GM21367 (cell line): Measurements from ENCODE around the gene PDHA1.

Experiments
- ATAC-seq: cut with Tn5 transposase; IDR thresholded peaks from one replicate; pipeline ENCODE4 v1.9.1; 2021; ENCODE audit not compliant: unreplicated experiment

PDHA1 gene

GRCh38 chrX:19373351-19373891 is 29.7 kb downstream of the PDHA1 start:
- ATAC-seq: no peak

DNA sequence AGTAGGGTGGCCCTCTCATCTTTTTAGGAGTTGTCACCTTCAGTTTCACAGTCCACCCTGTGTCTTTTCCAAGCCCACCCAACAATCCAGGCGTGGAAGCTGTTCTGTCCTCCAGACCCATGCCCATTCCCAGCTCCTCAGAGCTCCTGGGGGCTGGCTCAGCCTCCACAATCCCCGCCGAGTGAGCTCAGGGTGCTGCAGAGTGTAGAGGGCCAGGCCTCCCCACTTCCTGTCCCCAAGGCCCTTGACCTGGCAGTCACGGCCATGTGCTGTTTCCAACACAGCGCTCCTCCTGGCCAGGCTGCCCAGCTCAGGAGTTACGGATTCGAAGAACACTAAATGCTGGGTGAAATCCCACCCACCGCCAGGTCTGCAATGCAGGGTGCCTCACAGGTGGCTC is 31.8 kb downstream of the PDHA1 start:
- no peak for ATAC-seq

DNA sequence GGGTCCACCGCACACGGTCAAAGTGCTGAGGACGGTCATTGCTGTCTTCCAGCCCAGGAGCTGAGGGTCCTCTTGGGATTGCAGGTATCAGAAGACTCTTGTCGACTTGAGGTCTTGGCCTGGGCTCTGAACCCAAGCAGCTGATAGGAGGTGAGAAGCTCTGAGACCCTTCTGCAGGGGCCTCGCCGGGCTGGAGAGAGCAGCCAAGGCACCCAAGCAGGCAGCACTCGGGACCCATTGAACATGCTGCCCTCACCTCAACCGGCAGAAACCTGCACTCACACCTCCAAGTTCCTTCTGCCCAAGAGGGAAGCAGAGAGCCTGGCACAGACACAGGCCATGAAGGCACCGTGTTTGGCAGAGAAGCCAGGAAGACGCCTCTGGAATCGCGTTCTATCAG is 34.1 kb downstream of the PDHA1 start:
- no peak for ATAC-seq

GRCh38 chrX:19381326-19381725 is 37.6 kb downstream of the PDHA1 start:
- ATAC-seq: no peak

DNA sequence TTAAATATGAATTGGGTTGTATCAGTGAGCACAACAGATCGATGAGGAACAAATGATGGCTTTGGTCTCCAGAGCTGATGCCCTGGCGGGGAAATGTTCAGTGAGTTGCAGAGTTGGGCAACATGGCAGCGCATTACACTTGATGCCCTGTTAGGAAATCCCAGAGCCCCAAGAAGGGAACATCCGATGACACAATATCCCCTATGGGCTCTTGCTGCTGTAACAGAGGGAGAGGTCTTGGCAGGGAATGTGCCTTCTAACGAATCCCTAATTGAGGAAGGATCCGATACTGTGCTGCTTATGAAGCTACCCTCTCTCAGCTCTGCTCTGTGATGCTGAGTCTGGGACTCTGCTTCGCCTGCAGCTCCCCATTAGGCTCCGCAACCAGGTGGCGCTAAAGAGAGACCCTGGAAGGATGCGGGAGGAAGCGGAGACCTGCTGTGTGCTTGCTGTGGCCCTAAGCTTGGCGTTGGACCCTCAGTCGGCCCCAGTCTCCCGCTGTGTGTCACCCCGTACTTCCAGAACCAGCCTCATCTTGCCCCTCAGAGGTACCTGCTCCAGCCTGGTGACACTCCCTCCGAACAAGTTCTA is 38.9 kb downstream of the PDHA1 start:
- no peak for ATAC-seq

DNA sequence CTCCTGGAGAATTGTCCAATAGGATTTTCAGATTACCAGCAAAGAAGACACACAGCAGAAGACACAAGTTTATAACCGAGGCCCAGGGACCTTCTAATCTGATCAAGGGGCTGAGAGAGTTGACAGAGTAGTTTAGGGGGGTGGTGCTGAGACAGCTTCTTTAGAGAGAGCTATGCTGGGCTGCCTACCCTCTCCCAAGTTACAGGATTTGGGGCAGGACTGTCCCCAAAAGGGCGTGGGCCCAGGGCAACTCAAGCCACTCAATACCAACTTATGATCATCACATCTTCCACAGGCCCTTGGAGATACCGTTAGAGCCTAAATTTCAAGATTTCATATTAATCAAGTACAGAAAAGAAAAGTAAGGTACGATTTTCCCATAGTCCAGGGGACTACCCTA is 43.0 kb downstream of the PDHA1 start:
- no peak for ATAC-seq

GRCh38 chrX:19388064-19388679 is 44.4 kb downstream of the PDHA1 start:
- ATAC-seq: no peak

DNA sequence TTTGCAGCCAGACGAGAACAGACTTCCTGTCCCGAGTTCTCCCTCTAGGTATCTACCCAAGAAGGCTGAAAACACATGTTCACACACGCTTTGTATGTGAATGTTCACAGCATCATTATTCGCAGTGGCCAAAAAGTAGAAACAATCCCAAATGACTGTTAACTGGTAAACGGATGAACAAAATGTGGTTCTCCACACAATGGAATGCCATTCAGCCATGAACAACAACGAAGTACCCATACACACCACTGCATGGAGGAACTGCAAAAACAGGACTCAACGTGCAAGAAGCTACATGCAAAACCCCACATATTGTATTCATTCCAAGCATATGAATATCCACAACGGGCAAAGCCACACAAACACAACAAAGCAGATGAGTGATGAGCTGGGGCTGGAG is 45.0 kb downstream of the PDHA1 start:
- no peak for ATAC-seq

DNA sequence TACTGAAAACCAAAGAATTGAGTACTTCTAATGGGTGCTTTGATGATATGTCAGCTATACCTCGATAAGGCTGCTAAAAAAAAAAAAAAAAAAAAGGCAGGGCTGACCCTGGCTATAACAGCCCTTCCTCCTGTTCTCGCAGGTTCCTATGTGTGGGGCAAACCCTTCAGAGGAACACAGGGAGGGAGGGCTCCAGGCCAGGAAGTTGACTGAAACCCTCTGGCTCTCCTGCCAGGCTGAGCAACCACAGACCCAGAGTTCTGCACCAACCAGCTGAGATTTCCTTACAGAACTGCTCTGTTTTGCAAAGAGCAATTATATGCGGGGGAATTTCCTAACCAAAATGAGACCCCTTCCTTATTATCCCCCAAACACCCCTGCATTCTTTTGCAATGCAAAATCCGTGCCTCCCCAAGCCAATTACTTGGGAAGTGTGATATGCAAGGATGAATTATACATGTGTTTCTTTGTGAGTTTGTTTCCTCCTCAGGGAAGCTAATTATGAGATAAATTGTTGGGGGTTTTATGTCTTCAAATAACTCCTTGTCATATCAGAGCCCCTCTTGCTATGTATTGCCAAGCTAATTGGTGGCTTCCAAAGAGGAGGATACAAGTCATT is 45.6 kb downstream of the PDHA1 start:
- ATAC-seq: no peak

DNA sequence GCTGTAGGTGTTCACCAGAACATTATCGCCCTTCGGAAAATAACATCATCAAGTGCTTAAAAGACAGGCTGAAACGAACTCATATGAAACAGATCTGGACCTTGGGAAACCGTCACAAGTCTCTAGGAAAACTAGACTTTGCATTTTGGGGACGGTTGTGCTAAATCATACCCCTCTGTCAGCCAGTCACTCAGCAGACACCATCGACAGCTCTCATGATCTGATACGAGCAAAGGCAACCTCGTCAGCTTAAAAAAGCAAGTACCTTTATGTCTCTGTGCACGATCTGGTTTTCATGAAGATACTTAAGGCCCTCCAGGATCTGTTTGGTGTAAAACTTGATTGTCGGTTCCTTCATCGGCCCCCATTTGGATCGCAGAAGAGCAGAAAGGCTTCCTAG is 48.4 kb downstream of the PDHA1 start:
- no peak for ATAC-seq

GRCh38 chrX:19392703-19393102 is 49.0 kb downstream of the PDHA1 start:
- ATAC-seq: no peak

GRCh38 chrX:19403696-19404095 is 60.0 kb downstream of the PDHA1 start:
- ATAC-seq: no peak

DNA sequence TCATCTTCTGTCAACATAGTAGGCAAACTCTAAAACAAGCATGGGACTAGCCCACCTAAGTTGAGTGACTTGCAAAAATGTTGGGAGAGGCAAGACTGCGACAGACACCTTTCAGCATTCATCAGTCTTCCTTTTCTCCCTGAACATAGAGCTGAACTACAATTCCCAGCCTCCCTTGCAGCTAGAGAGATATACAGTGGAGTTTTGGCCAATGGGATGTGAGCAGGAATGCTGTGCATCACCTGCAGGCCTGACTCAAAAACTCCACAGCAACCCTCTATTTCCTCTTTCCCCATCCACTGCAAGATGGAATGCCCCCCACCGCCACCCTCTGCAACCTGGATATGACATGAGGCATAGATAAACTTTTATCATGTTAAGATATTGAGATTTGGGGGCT is 66.5 kb downstream of the PDHA1 start:
- no peak for ATAC-seq
